NOMO-1 treated with DMSO at 0.1 percent for 48 hours (cell line): ENCODE measurements around the gene STAT2.

ENCODE experiments used
- DNase-seq: peaks from one replicate; lab custom pipeline; 2025; ENCODE audit not compliant: unreplicated experiment; lab: John Stamatoyannopoulos, UW

STAT2 gene

GRCh38 chr12:56297400-56297799, 62.5 kb downstream of the STAT2 start:
- no peak for DNase-seq

- DNase-seq = peak; percentile 28
Observed at GRCh38 chr12:56296295-56296694, 63.6 kb downstream of the STAT2 start.

- DNase-seq = no peak
Observed at GRCh38 chr12:56293795-56294194, 66.1 kb downstream of the STAT2 start.
